IPS-20b (cell line): ENCODE data around the gene CELSR2.
"Not testable (repeated sequence)": the region's sequence is repeated elsewhere in the genome, so short reads cannot be mapped to it uniquely, and the experiment has no call there.

Experiments
- H3K27ac ChIP-seq: one replicate; pipeline ENCODE4 v1.5.1; 2013; ENCODE audit warnings: low read length
- H3K27me3 ChIP-seq: 2 replicates; pipeline ENCODE4 v1.6.1; 2013; ENCODE audit warnings: mild to moderate bottlenecking, low read length, inconsistent platforms; ENCODE audit not compliant: insufficient read depth
- H3K36me3 ChIP-seq: 2 replicates; pipeline ENCODE4 v1.6.1; 2013; ENCODE audit warnings: low read depth, mild to moderate bottlenecking, inconsistent platforms, low read length, moderate library complexity; ENCODE audit not compliant: insufficient read depth
- H3K4me1 ChIP-seq: 2 replicates; pipeline ENCODE4 v1.6.1; 2013; ENCODE audit warnings: mild to moderate bottlenecking, control low read depth, inconsistent platforms, low read length, moderate library complexity; ENCODE audit not compliant: insufficient read depth
- H3K4me3 ChIP-seq: 2 replicates; pipeline ENCODE4 v1.5.1; 2013; ENCODE audit warnings: mild to moderate bottlenecking, low read length, inconsistent platforms
- H3K9ac ChIP-seq: 2 replicates; pipeline ENCODE4 v1.6.1; 2013; ENCODE audit warnings: low read depth, mild to moderate bottlenecking, inconsistent platforms, low read length, moderate library complexity
- H3K9me3 ChIP-seq: 2 replicates; pipeline ENCODE4 v1.6.1; 2013; ENCODE audit warnings: mild to moderate bottlenecking, low read depth, low read length, inconsistent platforms; ENCODE audit not compliant: insufficient read depth

The CELSR2 gene

DNA sequence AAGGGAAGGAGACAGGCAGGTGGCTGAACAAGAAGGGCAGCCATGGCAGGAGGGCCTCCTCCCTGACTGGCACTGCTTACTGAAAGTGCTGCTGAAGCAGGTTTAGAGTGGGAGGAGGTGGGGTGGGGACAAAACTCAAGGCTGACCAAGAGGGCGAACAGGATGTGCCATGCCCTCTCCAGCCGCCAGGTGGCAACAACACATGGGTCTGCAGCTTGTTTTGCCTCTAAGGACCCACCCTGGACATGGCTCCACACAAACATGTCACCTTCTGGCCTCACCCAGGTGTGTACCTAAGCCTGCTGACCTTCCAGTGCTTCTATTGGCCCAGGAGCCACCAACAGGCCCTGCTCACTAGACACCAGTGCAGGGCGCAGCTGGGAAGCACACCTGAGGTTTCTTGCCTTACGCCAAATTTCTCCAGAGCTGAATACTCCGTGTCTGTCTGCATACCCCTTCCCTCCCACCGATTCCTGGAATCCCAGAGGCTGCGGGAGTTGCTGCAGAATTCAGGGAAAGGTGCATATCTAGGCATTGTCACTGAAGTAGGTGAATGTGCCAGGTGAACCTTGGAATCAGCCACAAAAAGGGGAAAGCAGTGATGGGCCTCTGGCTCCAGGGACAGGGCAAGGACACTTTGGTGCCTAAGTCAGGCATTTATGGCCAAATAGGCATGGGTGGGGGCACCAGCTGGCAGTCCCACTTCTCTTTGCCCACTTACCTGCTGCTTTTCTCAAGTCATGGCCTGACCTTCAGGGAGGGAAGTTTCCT lies 28.3 kb downstream of the CELSR2 start:
- no peak overlapping the region for H3K9ac ChIP-seq
- no peak overlapping the region for H3K4me3 ChIP-seq
- H3K36me3 ChIP-seq: peaks cover 37% of the 10 kb centered on the region
- H3K27ac ChIP-seq: no peak overlapping the region
- no peaks in the 10 kb centered on the region for H3K9me3 ChIP-seq
- H3K4me1 ChIP-seq: peaks cover 3% of the 10 kb centered on the region; the same call in 1 of the 2 replicates
- no peaks in the 10 kb centered on the region for H3K27me3 ChIP-seq

DNA sequence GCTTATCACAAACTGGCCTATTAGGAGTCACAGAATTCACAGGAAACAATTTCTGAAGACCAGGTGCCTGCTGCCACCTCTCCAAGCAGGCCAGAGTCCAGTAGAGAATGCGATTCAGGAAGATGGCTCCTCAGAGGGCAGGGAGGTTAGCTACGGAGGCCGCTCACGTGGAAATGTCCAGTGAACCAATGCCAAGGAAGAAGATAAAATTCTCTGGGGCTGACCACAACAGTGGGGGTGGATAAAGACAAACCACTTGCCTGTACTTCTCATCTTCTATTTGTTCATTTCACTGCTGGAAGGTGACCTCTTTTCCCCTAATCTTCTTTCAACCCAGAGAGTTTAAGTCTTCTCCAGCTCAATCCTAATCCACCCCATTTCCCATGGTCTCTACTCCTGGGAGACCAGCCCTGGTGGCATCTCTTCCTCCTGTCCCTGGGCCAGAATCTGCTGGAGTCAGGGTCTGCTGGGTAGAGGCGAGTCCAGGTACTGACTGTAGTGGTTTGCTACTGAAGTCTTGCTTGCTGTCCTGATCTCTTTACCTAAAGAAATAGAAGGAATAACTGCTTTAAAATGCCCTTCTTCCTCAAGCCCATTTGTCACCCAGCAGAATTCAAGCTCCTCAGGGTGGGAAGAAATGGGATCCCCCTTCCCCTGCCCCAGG lies 30.4 kb downstream of the CELSR2 start:
- no peak overlapping the region for H3K4me3 ChIP-seq
- no peak overlapping the region for H3K9ac ChIP-seq
- H3K27ac ChIP-seq: no peak overlapping the region
- peaks cover 9% of the 10 kb centered on the region for H3K4me1 ChIP-seq
- no peaks in the 10 kb centered on the region for H3K9me3 ChIP-seq
- no peaks in the 10 kb centered on the region for H3K27me3 ChIP-seq
- peaks cover 34% of the 10 kb centered on the region for H3K36me3 ChIP-seq

DNA sequence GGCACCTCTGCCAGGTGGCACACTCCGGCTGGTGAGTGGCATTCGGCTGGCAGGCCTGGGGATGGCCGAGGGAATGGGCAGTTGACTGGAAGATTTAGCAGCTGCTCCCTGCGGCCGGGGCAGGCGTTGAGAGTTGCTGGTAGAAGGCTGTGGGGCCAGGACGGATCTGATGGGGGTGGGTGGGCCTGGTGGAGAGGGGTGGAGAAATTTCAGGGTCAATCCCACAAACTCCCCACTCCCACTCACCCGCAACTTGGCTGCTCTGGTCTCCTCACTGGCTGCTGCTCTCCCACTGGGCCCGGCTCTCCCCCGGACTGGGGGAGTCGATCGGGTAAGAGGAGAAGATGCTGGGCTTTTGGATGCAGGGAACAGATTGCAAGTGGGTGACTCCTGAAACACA lies 31.5 kb downstream of the CELSR2 start:
- Histone ChIP-seq H3K36me3 (peaks cover 34% of the 10 kb centered on the region), H3K4me3 (no peak overlapping the region), H3K27me3 (no peaks in the 10 kb centered on the region), H3K27ac (no peak overlapping the region), H3K4me1 (peaks cover 15% of the 10 kb centered on the region), H3K9me3 (no peaks in the 10 kb centered on the region), H3K9ac (no peak overlapping the region)

DNA sequence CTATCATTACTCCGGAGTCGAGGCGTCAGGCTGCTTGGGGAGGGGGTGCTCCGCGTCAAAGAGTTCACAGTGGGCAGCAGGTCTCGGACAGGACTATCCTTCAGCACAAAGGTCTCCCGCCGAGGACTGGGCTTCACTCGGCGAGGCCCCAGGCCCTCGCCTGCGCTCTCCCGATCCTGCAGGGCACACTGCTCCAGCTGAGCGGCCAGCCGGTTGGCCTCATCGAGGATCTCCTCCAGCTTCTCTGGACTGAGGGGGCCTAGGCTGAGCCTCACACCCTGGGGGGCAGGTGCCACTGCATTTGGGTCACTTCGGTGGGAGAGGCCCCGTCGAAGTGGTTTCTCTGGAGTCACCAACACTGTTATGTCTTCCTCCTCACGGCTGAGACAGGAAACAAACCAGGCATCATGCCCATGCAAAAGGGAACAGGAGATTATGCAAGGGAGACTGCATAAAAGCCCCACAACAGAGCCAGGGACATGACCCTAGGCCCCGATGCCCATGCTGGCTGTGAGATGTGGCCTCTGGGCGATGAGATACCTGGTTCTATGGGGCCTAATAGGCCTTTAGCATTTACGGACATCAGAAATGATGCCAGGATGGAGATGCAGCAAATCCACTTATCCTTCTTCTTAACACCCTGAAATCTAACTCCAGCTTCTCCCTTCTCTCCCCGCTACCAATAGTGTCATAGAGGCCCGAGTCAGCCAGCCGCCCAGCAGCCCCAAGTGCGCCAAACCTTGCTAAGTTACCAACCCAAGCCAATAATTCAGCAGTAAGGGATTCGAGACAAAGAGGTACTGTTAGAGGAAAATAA lies 32.5 kb downstream of the CELSR2 start:
- Histone ChIP-seq H3K9me3 (no peaks in the 10 kb centered on the region), H3K4me3 (peak overlapping the region; percentile 87), H3K27me3 (no peaks in the 10 kb centered on the region), H3K27ac (no peak overlapping the region), H3K4me1 (peaks cover 15% of the 10 kb centered on the region), H3K9ac (peak overlapping the region; percentile 87; the same call in 1 of the 2 replicates), H3K36me3 (peaks cover 34% of the 10 kb centered on the region)

DNA sequence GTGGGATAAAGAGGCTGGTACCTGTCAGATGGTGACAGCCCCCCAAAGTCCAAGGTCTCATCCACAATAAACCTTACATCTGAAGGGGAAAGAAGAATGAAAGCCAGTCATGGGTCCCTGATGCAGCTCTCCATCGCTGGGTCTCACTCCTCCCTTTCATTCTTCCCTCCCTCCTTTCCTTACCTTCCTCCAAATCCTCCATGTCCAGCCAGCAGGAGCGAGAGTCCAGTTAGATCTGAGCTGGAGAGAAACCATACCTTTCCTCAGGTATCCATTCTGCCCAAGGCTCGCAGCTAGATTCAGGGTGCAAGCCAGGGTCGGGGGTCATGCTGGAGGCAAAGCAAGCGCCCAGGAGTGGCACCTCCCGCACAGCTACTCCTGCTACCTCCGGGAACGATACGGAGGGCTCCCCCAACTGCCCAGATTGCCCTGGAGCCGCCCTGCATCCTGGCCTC lies 33.2 kb downstream of the CELSR2 start:
- Histone ChIP-seq H3K9ac (peak overlapping the region; percentile 87), H3K4me1 (peaks cover 15% of the 10 kb centered on the region), H3K9me3 (no peaks in the 10 kb centered on the region), H3K27ac (peak overlapping the region; percentile 49), H3K4me3 (peak overlapping the region; percentile 87), H3K27me3 (no peaks in the 10 kb centered on the region), H3K36me3 (peaks cover 34% of the 10 kb centered on the region)

DNA sequence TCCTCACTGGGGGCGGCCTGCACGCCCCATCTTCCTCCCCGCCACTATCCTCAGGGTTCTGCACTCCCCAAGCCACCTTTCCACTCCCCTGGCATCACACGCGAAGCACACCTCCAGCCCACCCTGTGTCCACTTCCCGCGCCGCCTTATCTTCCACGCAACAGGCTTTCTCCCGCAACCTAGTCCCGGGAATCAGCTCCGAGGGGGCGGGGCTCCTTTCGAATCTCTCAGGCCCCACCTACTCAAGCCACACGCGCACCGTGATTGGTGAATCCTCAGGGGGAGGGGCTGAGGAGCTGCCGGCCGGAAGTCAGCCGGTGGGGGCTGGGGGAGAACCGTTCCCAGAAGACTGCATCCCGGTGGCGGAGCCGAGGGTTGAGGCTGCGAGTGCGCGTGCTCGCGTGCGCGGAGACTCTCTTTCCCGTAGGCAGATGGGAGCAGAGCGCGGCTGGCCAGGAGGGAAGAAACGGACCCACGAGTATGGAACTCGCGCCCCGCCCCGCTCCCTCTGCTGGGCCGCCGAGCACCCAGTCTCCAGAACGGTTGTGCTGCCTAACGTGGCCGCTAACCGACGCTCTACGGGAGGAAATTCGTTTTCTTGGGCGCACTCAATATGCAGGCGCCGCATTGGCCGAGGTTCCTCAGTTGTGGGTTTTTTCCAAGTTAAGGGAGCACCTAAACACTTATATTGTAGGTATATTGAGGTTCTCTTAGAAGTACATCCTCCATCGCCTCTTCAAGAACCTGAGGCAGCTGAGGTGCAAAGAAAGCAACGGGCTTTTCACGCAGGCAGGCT lies 33.8 kb downstream of the CELSR2 start, which contains the start of gene PSRC1:
TSS of gene PSRC1 (minus strand) at position 194 of the 796 bp plus-strand sequence.
- H3K4me1 ChIP-seq: peaks cover 15% of the 10 kb centered on the region
- no peaks in the 10 kb centered on the region for H3K9me3 ChIP-seq
- peak within 1 kb of the TSS; percentile 49 for H3K27ac ChIP-seq
- peak within 1 kb of the TSS; percentile 87 for H3K4me3 ChIP-seq
- H3K36me3 ChIP-seq: peaks cover 30% of the 10 kb centered on the region
- H3K27me3 ChIP-seq: no peaks in the 10 kb centered on the region
- peak within 1 kb of the TSS; percentile 87 for H3K9ac ChIP-seq

DNA sequence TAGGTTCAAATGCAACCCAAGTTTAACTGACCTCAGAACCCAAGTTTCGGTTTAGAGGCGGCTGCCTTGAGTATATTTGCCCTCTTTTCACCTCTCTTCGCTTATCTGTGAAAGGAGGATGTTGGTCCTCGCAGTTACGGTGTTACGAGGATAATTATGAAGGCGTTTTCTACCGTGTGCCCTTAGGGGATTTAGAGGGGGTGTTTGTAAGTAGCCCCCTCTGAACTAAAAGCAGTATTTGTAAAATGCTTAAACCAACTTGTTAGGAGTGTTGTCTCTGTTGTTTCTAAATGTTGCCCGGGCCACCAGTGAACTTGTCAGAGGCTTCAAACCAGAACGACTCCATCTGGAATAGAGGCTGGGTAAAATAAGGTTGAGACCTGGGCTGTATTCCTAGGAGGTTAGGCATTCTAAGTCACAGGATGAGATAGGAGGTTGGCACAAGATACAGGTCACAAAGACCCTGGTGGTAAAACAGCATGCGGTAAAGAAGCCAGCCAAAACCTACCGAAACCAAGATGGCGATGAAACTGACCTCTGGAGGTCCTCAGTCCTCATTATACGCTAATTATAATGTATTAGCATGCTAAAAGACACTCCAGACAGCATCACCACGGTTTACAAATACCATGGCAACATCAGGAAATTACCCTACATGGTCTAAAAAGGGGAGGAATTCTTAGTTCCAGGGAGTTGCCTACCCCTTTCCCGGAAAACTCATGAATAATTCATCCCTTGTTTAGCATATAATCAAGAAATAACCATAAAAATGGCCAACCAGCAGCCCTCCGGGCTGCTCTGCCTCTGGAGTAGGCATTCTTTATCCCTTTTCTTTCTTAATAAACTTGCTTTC lies 34.6 kb downstream of the CELSR2 start:
- peak overlapping the region; percentile 87 for H3K9ac ChIP-seq
- H3K9me3 ChIP-seq: no peaks in the 10 kb centered on the region
- H3K4me3 ChIP-seq: peak overlapping the region; percentile 87
- peak overlapping the region; percentile 49 for H3K27ac ChIP-seq
- no peaks in the 10 kb centered on the region for H3K27me3 ChIP-seq
- H3K4me1 ChIP-seq: peaks cover 15% of the 10 kb centered on the region
- H3K36me3 ChIP-seq: peaks cover 22% of the 10 kb centered on the region

DNA sequence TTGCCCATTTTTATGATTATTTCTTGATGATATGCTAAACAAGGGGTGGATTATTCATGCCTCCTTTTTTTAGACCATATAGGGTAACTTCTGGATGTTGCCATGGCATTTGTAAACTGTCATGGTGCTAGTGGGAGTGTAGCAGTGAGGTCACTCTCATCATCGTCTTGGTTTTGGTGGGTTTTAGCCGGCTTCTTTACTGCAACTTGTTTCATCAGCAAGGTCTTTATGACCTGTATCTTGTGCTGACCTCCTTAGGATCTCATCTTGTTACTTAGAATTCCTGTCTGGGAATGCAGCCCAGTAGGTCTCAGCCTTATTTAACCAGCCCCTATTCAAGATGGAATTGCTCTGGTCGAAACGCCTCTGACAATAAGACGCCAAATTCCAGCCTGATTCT lies 37.4 kb downstream of the CELSR2 start:
- H3K27ac ChIP-seq, H3K9ac ChIP-seq, H3K36me3 ChIP-seq, H3K9me3 ChIP-seq, H3K27me3 ChIP-seq, H3K4me3 ChIP-seq: not testable (repeated sequence)
- H3K4me1 ChIP-seq: peaks cover 15% of the 10 kb centered on the region

DNA sequence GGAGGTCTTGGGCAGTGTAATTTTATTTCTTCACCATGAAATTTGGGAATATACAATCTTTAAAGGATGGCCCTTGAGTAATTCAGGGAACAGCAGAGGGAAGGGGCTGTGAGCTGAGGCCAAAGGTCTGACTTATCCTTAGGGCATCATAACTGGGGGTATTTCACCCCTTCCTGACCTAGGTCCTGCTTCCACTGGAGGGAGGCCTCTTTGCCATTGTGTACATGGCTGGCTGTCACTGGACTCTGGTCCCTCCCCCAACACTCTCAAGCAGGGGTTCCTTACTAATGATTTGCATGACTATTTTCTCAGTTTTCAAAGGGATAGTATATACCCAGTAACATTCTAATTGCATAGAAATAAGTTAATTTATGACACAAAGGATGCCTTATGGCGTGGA lies 40.8 kb downstream of the CELSR2 start:
- Histone ChIP-seq H3K27ac (no peak overlapping the region), H3K4me1 (peaks cover 6% of the 10 kb centered on the region; the same call in 1 of the 2 replicates), H3K27me3 (no peaks in the 10 kb centered on the region), H3K36me3 (no peaks in the 10 kb centered on the region), H3K9ac (no peak overlapping the region), H3K9me3 (no peaks in the 10 kb centered on the region), H3K4me3 (no peak overlapping the region)

DNA sequence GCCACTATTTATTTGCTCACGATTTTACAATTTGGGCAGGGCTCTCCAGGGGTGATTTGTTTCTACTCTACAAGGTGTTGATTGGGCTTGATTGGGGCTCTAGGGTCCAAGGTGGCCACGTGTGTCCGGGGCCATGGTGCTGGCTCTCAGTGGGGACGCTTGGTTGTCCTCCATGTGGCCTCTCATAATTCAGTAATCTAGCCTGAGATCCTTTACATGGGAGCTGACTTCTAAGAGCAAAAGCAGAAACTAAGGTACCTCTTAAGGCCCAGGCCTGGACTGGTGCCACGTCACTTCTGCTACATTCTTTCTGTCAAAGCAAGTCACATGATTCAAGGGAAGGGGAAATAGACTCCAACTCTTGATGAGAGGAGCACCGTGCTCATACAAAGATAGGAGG lies 41.7 kb downstream of the CELSR2 start:
- no peaks in the 10 kb centered on the region for H3K27me3 ChIP-seq
- H3K27ac ChIP-seq: no peak overlapping the region
- no peaks in the 10 kb centered on the region for H3K4me1 ChIP-seq
- no peak overlapping the region for H3K9ac ChIP-seq
- H3K36me3 ChIP-seq: no peaks in the 10 kb centered on the region
- H3K9me3 ChIP-seq: no peaks in the 10 kb centered on the region
- no peak overlapping the region for H3K4me3 ChIP-seq
